GM21390 (cell line): ENCODE results near the gene NEURL4.
A peak's percentile ranks its signal among the peaks of the same experiment; 100 is the strongest.

Experiments used
- ATAC-seq: cut with Tn5 transposase; IDR thresholded peaks from one replicate; pipeline ENCODE4 v1.9.1; 2021; ENCODE audit not compliant: unreplicated experiment

The NEURL4 gene

DNA sequence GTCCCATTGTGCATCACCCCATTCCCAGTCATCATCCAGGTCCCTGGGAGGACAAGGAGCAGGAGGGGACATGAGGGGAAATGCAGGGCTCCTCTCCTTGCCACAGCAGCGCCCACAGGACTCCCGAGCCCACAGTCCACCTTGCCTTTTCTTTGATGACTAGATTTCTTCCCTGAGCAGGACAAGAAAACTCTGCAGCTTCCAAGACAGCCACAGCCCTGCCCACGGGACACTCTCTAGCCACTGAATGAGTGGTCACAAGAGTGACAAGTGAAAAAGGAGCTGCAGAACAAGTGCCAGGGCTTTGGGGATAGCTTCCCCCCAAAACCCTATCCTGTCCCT lies 4.7 kb downstream of the NEURL4 start:
- ATAC-seq: no peak

- no peak for ATAC-seq
Observed at GRCh38 chr17:7323731-7324437, 5.3 kb downstream of the NEURL4 start.

- ATAC-seq: no peak
Observed at GRCh38 chr17:7322520-7323194, 6.5 kb downstream of the NEURL4 start.

DNA sequence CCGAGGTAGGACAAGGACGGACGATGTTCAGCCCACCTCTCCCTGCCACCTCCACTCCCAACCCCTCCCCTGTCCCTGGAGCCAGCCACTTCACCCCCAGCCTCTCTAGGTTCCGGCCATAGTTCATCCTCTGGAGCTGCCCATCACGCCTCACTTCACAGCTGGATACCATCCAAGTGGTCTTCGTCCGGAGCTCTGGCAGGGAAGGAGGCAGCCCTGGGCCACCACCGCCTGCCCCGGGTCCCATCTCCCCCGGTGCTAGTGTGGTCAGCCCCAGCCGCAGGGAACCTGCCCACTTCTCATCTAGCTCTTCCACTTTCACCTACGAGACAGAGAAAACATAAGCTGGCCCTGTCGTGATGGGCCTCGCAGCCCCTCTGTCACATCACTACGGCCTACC lies 7.7 kb downstream of the NEURL4 start:
- ATAC-seq: no peak

DNA sequence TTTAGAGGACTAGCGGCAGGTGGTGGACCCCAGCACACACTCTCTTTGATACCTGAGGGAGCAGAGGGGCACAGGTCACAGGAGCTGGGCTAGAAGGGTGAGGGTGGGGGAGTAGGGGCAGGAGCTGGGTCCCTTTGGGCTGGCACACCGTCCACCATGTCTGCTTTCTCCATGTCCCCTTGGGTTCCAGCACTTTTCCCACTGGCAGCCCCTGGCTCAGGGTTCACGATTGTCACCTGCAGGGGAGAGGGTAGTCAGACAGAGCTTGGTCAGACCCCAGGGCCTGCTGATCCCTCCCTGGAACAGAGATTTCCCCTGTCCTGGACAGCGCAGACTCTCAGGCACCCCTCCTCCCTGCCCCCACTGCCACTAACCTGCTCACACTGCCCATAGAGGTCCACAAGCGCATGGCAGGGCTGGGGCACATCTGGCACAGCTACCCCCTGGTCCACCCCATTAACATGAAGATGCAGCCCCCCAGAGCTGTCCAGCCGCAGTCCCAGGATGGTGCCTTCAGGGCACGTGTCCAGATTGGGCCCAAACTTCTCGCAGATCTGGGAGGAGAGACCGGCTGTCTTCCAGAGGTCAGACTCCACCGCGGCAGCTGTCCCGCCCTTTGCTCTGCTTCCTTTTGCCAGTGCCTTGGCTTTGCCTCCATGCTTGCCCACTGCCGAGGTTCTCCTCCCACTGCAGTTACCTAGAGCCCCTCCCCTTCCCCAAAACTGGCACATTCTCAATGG lies 10.8 kb downstream of the NEURL4 start:
- no peak for ATAC-seq

GRCh38 chr17:7317161-7317803 lies 11.9 kb downstream of the NEURL4 start:
- no peak for ATAC-seq

- no peak for ATAC-seq
Observed at GRCh38 chr17:7315570-7316235, 13.4 kb downstream of the NEURL4 start.

GRCh38 chr17:7314719-7315569 lies 14.2 kb downstream of the NEURL4 start, which contains the start of gene GPS2:
GPS2 (minus strand) TSS chr17:7315360; CDS start chr17:7315052, 308 bp downstream.
- peak; percentile 78 for ATAC-seq

DNA sequence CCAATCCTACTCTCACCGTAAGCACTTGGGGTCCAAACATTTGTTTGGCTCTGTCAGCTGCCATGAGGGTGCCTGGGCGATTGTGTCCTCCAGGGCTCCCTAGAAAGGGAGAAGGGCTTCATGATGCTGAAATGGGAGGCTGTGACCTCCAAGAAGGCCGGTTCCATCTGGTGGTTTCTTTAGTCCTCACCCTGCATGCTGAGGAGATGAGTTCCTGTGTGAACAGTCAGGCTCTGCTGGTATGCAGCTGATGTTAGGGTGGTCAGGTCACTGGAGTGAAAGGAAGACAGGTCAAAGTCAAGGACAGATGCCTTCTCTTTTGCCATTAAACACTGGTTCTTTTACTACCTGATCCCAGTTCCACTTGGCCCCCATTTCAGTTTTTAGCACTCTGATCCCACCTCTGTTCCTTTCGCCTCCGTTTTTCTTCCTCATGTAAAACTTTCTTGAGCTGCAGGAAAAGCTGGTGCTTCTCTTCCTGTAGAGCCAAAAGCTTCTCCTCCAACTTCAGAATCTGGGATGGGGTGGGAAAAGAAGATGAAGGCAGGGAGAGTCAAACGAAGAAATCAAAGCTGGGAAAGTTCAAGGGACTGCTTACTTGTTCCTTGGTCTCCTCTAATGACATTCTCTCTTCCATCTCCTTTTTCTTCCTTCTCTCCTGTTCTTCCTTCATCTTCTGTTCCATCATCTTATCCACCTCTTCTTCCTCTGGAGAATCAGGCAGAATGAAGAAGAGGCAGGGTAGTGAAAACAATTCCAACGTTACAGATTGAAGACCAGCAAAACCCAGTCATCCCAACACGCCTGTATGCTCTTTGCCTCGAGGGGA lies 15.0 kb downstream of the NEURL4 start:
- ATAC-seq: no peak

- ATAC-seq: no peak
Observed at GRCh38 chr17:7313088-7313889, 15.8 kb downstream of the NEURL4 start.

- no peak for ATAC-seq
Observed at GRCh38 chr17:7312432-7313087, 16.6 kb downstream of the NEURL4 start.

- ATAC-seq: no peak
Observed at GRCh38 chr17:7311110-7311705, 17.9 kb downstream of the NEURL4 start.

DNA sequence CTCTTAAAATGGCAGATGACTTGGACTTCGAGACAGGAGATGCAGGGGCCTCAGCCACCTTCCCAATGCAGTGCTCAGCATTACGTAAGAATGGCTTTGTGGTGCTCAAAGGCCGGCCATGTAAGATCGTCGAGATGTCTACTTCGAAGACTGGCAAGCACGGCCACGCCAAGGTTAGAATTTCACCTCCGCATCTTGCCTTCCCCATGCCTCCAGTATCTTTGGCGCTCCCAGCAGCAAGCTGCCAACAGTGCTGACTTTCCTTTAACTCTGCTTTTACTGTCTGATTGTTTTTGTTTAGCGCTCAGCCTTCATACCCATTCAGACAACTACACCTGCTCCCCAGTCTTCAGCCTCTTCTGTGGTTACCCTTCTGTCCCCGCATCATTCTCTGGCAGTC lies 19.5 kb downstream of the NEURL4 start:
- no peak for ATAC-seq

DNA sequence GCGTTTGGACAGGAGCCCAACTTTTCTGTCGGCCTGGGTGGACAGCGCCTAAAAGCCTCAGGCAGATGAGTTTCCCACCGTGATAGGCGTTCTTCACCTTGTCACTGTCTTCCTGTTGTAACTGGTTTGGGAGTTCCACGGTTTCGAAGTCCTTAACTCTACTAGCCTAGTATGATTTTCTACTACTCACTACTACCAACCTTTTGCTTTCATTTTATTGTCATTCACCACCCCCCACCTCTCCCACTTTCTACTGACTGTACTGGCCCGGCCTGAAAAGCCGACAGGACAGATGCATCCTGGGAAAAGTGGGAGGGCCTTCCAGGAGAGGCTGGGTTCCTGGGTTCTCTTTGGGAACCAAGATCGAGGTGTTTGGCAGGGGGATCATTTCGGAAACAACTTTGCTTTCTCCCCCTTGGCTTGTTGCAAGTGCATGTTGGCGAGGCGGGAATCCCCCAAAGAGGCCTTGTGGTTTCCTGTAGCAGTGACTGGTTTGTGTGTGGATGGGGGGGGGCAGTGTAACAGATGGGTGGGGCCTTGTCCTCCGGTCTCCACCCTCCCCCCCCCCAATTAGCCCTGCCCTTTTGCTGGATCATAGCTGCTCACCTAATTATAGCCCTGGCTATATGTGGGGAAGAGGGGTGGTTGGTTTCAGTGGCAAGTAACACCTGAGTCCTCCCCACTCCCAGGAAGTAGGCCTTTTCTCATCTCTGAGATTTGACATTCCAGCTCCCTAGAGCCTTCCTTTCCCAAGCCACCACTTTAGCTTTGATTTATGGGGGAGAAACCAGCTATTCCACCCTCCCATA lies 20.3 kb downstream of the NEURL4 start:
- ATAC-seq: peak; percentile 29

DNA sequence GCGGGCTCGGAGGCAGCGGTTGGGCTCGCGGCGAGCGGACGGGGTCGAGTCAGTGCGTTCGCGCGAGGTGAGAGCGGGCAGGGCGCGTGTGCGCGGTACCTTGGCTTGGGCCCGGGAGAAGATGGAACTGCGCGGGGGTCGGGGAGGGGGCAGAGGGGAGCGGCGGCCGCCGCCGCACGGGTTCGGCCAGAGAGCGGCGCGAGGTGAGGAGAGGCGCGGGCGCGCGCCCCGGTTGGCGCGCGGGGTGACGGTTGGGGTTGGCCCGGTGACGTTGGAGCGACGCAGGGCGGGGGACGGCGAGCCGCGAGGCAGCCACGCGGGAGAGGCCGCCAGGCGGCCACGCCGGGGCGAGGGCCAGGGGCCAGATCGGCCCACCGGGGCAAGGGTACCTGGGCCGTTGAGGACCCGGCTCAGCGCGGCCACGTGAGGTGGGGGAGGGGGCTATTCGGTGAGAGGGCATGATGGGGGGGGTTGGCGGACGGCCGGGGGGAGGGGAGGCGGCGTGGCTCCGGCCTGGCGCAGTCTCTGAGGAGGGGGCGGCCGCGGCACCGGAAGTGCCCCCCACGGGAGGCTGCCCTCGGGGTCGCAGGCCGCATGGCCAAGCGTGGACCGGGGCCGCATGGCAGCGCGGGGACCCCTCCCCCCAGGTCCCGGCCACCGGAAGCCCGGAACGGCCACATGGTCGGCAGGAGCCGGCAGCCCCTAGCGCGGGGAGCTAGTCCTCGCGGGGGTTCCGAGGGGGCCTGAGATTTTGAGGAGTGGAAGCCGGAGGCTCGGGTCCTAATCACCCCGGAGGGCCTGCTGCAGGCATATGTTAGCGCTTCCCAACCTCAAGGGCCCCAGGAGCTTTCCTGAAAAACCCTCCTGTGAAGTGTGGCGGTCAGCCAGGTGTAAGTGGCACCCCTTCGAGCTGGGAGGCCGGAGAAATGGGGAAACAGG lies 21.2 kb downstream of the NEURL4 start:
- no peak for ATAC-seq
